ENCODE data around the gene SCFD1.
"Not testable (repeated sequence)": the region's sequence is repeated elsewhere in the genome, so short reads cannot be mapped to it uniquely, and the experiment has no call there.

The SCFD1 gene

GRCh38 chr14:30614155-30614554 lies 8.0 kb upstream of the SCFD1 start:
- no peak for DNase-seq

GRCh38 chr14:30620178-30620577 lies 1.9 kb upstream of the SCFD1 start:
- DNase-seq = no peak

- no peak for DNase-seq
These were observed 672 bp upstream of the SCFD1 start for GRCh38 chr14:30621354-30621939.

GRCh38 chr14:30623412-30624131 lies 1.5 kb downstream of the SCFD1 start:
- DNase-seq = no peak

- no peak for DNase-seq
These were observed 2.0 kb downstream of the SCFD1 start for GRCh38 chr14:30624132-30624423.

GRCh38 chr14:30625533-30625932 lies 3.4 kb downstream of the SCFD1 start:
- no peak for DNase-seq

GRCh38 chr14:30629432-30629831 lies 7.3 kb downstream of the SCFD1 start:
- not testable (repeated sequence) for DNase-seq

GRCh38 chr14:30630248-30630647 lies 8.1 kb downstream of the SCFD1 start:
- no peak for DNase-seq

GRCh38 chr14:30632730-30633129 lies 10.6 kb downstream of the SCFD1 start:
- DNase-seq = no peak

- no peak for DNase-seq
These were observed 16.8 kb downstream of the SCFD1 start for GRCh38 chr14:30638926-30639325.

- DNase-seq = no peak
These were observed 19.1 kb downstream of the SCFD1 start for GRCh38 chr14:30641207-30641606.

GRCh38 chr14:30644462-30644861 lies 22.3 kb downstream of the SCFD1 start:
- not testable (repeated sequence) for DNase-seq

- DNase-seq = no peak
These were observed 23.5 kb downstream of the SCFD1 start for GRCh38 chr14:30645600-30645999.

GRCh38 chr14:30648471-30648870 lies 26.4 kb downstream of the SCFD1 start:
- DNase-seq = no peak

GRCh38 chr14:30651937-30652336 lies 29.8 kb downstream of the SCFD1 start:
- no peak for DNase-seq

- no peak for DNase-seq
These were observed 33.0 kb downstream of the SCFD1 start for GRCh38 chr14:30655124-30655523.

- DNase-seq = no peak
These were observed 33.5 kb downstream of the SCFD1 start for GRCh38 chr14:30655658-30656057.

GRCh38 chr14:30656190-30656632 lies 34.1 kb downstream of the SCFD1 start:
- DNase-seq = no peak

GRCh38 chr14:30657050-30657449 lies 34.9 kb downstream of the SCFD1 start:
- no peak for DNase-seq

GRCh38 chr14:30657606-30658163 lies 35.6 kb downstream of the SCFD1 start:
- no peak for DNase-seq

GRCh38 chr14:30658645-30659044 lies 36.5 kb downstream of the SCFD1 start:
- no peak for DNase-seq

GRCh38 chr14:30669594-30669993 lies 47.5 kb downstream of the SCFD1 start:
- DNase-seq = no peak

- DNase-seq = no peak
These were observed 51.0 kb downstream of the SCFD1 start for GRCh38 chr14:30673071-30673470.

GRCh38 chr14:30678926-30679431 lies 56.9 kb downstream of the SCFD1 start:
- DNase-seq = no peak

Measured in effector CD8-positive, alpha-beta T cell (primary cell).